Ectodermal cell (in vitro differentiated cells): Measurements from ENCODE around the gene SOHLH2.
A peak's percentile ranks its signal among the peaks of the same experiment; 100 is the strongest.

Source experiments
- H3K27ac ChIP-seq: 2 replicates; pipeline ENCODE4 v1.7.0; 2013; ENCODE audit warnings: mild to moderate bottlenecking, low read depth, low read length; ENCODE audit not compliant: insufficient read depth, poor library complexity, severe bottlenecking
- H3K27me3 ChIP-seq: 2 replicates; pipeline ENCODE4 v1.7.0; 2013; ENCODE audit warnings: mild to moderate bottlenecking, low read length; ENCODE audit not compliant: insufficient read depth, control insufficient read depth, poor library complexity, severe bottlenecking
- H3K36me3 ChIP-seq: one replicate; pipeline ENCODE4 v1.7.0; 2013; ENCODE audit warnings: low read length; ENCODE audit not compliant: control insufficient read depth, insufficient read depth
- H3K4me1 ChIP-seq: one replicate; pipeline ENCODE4 v1.7.0; 2013; ENCODE audit warnings: low read length; ENCODE audit not compliant: control insufficient read depth, insufficient read depth
- H3K4me3 ChIP-seq: 2 replicates; pipeline ENCODE4 v1.7.0; 2013; ENCODE audit warnings: low read depth, low read length, control low read depth; ENCODE audit not compliant: insufficient read depth
- H3K9me3 ChIP-seq: 2 replicates; pipeline ENCODE4 v1.7.0; 2013; ENCODE audit warnings: mild to moderate bottlenecking, low read length, moderate library complexity; ENCODE audit not compliant: control insufficient read depth
- WGBS, 2 experiments: methylation state at CpG; one replicate each; pipeline ENCODE4 v1.1.7; 2013; ENCODE audit warnings: missing lambda C conversion rate in 2 of 2; 5-methylcytosine and 5-hydroxymethylcytosine counted together

The SOHLH2 gene

GRCh38 chr13:36134632-36135031 is 79.7 kb downstream of the SOHLH2 start:
- Histone ChIP-seq H3K4me1 (no peaks in the 10 kb centered on the region), H3K27ac (no peak overlapping the region), H3K36me3 (no peaks in the 10 kb centered on the region), H3K27me3 (peaks cover 31% of the 10 kb centered on the region), H3K9me3 (no peaks in the 10 kb centered on the region), H3K4me3 (no peak overlapping the region)
- whole genome bisulfite sequencing, 2 experiments: 91 to 100% methylated on average over 1 of the region's 1 CpG

- H3K27ac ChIP-seq: no peak overlapping the region
- no peaks in the 10 kb centered on the region for H3K4me1 ChIP-seq
- H3K4me3 ChIP-seq: no peak overlapping the region
- peaks cover 37% of the 10 kb centered on the region for H3K27me3 ChIP-seq
- H3K36me3 ChIP-seq: no peaks in the 10 kb centered on the region
- WGBS, 2 experiments: 86 to 93% methylated on average over 4 to 5 of the region's 5 CpGs
- H3K9me3 ChIP-seq: no peaks in the 10 kb centered on the region
These were observed 80.3 kb downstream of the SOHLH2 start for GRCh38 chr13:36133950-36134626.

GRCh38 chr13:36132376-36132775 is 82.0 kb downstream of the SOHLH2 start:
- 85% methylated on average over 1 of the region's 1 CpG; no CpG with 5 or more reads in 1 of the 2 experiments for WGBS, 2 experiments
- no peaks in the 10 kb centered on the region for H3K4me1 ChIP-seq
- peaks cover 48% of the 10 kb centered on the region for H3K27me3 ChIP-seq
- no peak overlapping the region for H3K4me3 ChIP-seq
- H3K9me3 ChIP-seq: no peaks in the 10 kb centered on the region
- H3K36me3 ChIP-seq: no peaks in the 10 kb centered on the region
- no peak overlapping the region for H3K27ac ChIP-seq

DNA sequence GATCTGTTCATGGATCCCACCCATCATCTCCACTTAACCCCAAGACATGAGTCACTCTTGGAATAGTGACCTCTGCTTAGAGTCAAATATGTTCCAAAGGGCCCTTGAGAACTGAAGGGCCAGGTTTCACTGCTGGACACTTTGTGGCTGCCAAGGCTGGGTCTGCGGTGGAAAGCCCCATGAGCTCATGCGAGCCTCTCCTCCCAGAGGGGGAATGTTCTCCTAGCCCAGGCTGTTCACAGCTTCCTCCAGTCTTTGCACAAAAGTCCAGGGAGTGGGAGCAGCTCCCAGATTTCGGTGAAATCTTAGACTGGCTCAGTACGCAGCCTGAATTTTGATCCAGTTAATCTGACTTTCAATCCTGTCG is 82.4 kb downstream of the SOHLH2 start:
- no peak overlapping the region for H3K27ac ChIP-seq
- no peaks in the 10 kb centered on the region for H3K36me3 ChIP-seq
- WGBS, 2 experiments: 90% methylated on average over 5 of the region's 5 CpGs
- peaks cover 48% of the 10 kb centered on the region for H3K27me3 ChIP-seq
- H3K9me3 ChIP-seq: no peaks in the 10 kb centered on the region
- no peak overlapping the region for H3K4me3 ChIP-seq
- no peaks in the 10 kb centered on the region for H3K4me1 ChIP-seq

- H3K4me3 ChIP-seq: peak within 1 kb of the TSS; percentile 50
- H3K4me1 ChIP-seq: no peaks in the 10 kb centered on the region
- no peaks in the 10 kb centered on the region for H3K36me3 ChIP-seq
- H3K9me3 ChIP-seq: no peaks in the 10 kb centered on the region
- H3K27me3 ChIP-seq: peaks cover 48% of the 10 kb centered on the region
- no peak within 1 kb of the TSS for H3K27ac ChIP-seq
- 8 to 9% methylated on average over 48 of the region's 48 CpGs for WGBS, 2 experiments
These were observed 83.0 kb downstream of the SOHLH2 start, which contains the start of gene DCLK1 for GRCh38 chr13:36131222-36131930. Gene DCLK1 (minus strand): TSS chr13:36131382.

DNA sequence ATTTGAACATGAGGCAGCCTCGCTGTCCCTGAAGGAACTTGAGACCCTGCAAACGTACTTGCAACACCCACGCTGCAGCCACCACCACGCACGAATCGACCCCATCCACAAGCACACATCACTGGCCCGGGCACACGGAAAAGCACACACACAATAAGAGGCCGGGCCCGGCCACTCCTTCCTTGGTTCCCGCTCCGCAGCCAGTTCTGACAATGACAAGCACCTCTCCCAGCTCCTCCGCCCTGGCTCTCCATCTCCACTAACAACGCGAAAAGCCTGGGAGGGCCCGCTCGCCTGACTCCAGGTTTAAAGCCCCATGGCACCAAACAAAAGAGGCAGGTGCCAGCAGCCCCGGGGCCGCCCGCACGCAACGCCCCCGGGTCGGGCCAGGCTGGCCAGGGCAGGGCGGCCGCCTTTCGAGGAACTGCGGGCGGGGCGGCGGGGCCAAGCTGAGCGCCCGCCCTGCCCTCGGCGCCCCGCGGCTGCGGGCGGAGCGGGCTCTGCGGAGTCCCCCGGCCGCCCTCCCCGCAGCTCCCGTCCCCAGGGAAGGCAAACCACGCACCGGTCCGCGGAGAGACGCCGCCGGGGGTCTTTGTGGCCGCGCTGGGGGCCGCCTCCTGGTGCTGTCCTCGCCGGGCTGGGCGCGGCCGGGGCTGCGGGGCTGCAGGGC is 83.7 kb downstream of the SOHLH2 start:
- H3K4me1 ChIP-seq: no peaks in the 10 kb centered on the region
- H3K27ac ChIP-seq: no peak overlapping the region
- 0% methylated on average over 61 of the region's 61 CpGs for WGBS, 2 experiments
- H3K4me3 ChIP-seq: peak overlapping the region; percentile 50
- H3K9me3 ChIP-seq: no peaks in the 10 kb centered on the region
- H3K27me3 ChIP-seq: peaks cover 48% of the 10 kb centered on the region
- no peaks in the 10 kb centered on the region for H3K36me3 ChIP-seq

GRCh38 chr13:36130193-36130551 is 84.2 kb downstream of the SOHLH2 start:
- peak overlapping the region; percentile 50 for H3K4me3 ChIP-seq
- no peak overlapping the region for H3K27ac ChIP-seq
- H3K4me1 ChIP-seq: no peaks in the 10 kb centered on the region
- peaks cover 48% of the 10 kb centered on the region for H3K27me3 ChIP-seq
- H3K36me3 ChIP-seq: no peaks in the 10 kb centered on the region
- WGBS, 2 experiments: 15 to 21% methylated on average over 13 of the region's 13 CpGs
- H3K9me3 ChIP-seq: no peaks in the 10 kb centered on the region

DNA sequence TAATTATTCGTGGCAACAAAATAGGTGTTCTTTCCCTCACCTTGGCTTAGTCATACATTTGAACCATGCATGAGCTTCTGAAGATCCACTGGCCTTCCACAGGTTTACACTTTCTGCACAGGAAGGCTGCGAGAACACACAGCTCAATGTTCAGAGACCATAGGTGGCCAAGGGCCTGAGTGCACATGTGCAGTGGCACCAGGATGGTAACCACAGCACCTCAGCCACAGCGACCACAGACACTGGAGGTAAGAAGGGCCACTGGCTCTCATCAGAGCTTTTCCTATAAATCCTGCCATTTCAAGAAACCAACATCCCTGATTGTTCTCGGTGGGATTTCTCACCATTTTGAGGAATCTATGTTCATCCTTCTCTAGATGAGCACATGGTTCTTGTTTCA is 84.8 kb downstream of the SOHLH2 start:
- H3K27ac ChIP-seq: no peak overlapping the region
- WGBS, 2 experiments: 92 to 95% methylated on average over 4 of the region's 4 CpGs
- H3K27me3 ChIP-seq: peaks cover 48% of the 10 kb centered on the region
- H3K36me3 ChIP-seq: no peaks in the 10 kb centered on the region
- no peaks in the 10 kb centered on the region for H3K9me3 ChIP-seq
- no peak overlapping the region for H3K4me3 ChIP-seq
- H3K4me1 ChIP-seq: no peaks in the 10 kb centered on the region

DNA sequence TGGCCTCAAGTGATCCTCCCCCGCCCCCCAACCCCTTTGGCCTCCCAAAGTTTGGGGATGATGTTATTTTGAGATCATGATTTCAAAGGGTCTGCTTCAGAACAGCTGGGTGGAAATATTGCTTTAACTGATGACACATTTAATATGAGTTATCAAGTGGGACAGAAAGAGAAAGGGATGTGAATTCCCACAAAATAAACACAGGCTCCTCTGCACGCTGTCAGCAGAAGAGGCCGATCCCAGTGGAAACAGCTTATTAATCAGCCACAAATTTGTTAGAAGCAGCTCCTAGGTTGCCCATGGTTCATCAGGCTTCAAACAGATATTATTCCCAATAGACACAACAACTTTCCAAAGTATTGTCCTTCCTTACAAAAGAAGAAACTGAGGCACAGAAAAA is 87.9 kb downstream of the SOHLH2 start:
- Histone ChIP-seq H3K27ac (no peak overlapping the region), H3K9me3 (no peaks in the 10 kb centered on the region)
- 91 to 96% methylated on average over 3 of the region's 3 CpGs for WGBS, 2 experiments

DNA sequence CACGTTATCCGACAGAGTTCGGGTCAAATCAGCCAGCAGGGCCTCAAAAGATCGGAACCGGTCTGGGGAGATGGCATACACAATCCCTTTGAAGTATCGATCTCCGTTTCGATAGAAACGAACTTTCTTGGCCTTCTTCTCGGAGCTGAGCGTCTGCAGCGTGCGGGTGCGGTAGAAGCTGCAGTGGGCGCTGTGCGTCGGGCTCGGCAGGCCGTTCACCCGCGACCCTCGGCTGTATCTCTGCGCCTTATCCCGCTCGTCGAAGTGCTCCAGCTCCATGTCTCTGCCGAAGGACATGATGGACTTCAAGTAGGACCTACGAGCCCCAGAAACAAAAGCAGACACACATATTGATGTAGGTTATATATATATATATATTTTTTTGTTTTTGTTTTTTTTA is 88.5 kb downstream of the SOHLH2 start:
- whole genome bisulfite sequencing, 2 experiments: 95% methylated on average over 27 of the region's 28 CpGs
- H3K36me3 ChIP-seq: no peaks in the 10 kb centered on the region

More for the DNA sequence above, 87.9 kb downstream of the SOHLH2 start:
- Histone ChIP-seq H3K4me1 (no peaks in the 10 kb centered on the region), H3K36me3 (no peaks in the 10 kb centered on the region), H3K27me3 (peaks cover 33% of the 10 kb centered on the region), H3K4me3 (no peak overlapping the region)

More for the DNA sequence above, 88.5 kb downstream of the SOHLH2 start:
- Histone ChIP-seq H3K9me3 (no peaks in the 10 kb centered on the region), H3K27ac (no peak overlapping the region), H3K27me3 (peaks cover 29% of the 10 kb centered on the region), H3K4me1 (no peaks in the 10 kb centered on the region), H3K4me3 (no peak overlapping the region)
